H1 (cell line): Measurements from ENCODE around the gene ELOVL1. TPM values are rescaled to one million over a fixed set of nuclear protein-coding genes. Genes with fewer than 3 reads are reported as not detected.
"Not testable (repeated sequence)": the region's sequence is repeated elsewhere in the genome, so short reads cannot be mapped to it uniquely, and the experiment has no call there.

Experiments used
- CTCF ChIA-PET: fragments of 300-600 bp; sonication (Branson Sonifier 250); formaldehyde crosslinking; loops from one replicate; lab custom pipeline; 2021; ENCODE audit not compliant: partially characterized antibody; lab: Charles Lee
- POLR2A ChIA-PET: fragments of 300-600 bp; sonication (Branson Sonifier 250); formaldehyde crosslinking; loops from one replicate; lab custom pipeline; 2021; ENCODE audit warnings: inconsistent platforms; ENCODE audit not compliant: partially characterized antibody; lab: Charles Lee
- DNase-seq, 2 experiments: peaks; one replicate each; pipeline versions ENCODE4 v3.0.0 to v3.0.0-alpha.2; 2010 to 2022; ENCODE audit warnings: low spot score in 2 of 2, low read depth in 1 of 2, mixed read lengths in 1 of 2
- FAIRE-seq: peaks from 2 replicates; lab custom pipeline; 2011; peaks lifted over from hg19 to GRCh38; lab: Jason Lieb, UNC
- H2AFZ ChIP-seq: 2 replicates; pipeline ENCODE4 v1.8.1; 2012; ENCODE audit warnings: low read length, inconsistent platforms
- H2AK5ac ChIP-seq: 2 replicates; pipeline ENCODE4 v1.6.1; 2013; ENCODE audit warnings: low read depth, low read length
- H2BK120ac ChIP-seq: replicated peaks from 2 replicates; pipeline ENCODE3; 2013; ENCODE audit warnings: low read depth, low read length, inconsistent platforms
- H2BK12ac ChIP-seq: 2 replicates; pipeline ENCODE4 v1.6.1; 2013; ENCODE audit warnings: low read depth, low read length
- H2BK15ac ChIP-seq: 2 replicates; pipeline ENCODE4 v1.6.1; 2013; ENCODE audit warnings: low read length
- H2BK20ac ChIP-seq: 2 replicates; pipeline ENCODE4 v1.6.1; 2013; ENCODE audit warnings: low read length
- H2BK5ac ChIP-seq: 2 replicates; pipeline ENCODE4 v1.6.1; 2013; ENCODE audit warnings: low read depth, low read length
- H3K14ac ChIP-seq: 2 replicates; pipeline ENCODE4 v1.6.1; 2013; ENCODE audit warnings: inconsistent platforms; ENCODE audit not compliant: insufficient read length
- H3K18ac ChIP-seq: 2 replicates; pipeline ENCODE4 v1.6.1; 2013; ENCODE audit warnings: low read length; ENCODE audit errors: extremely low read depth
- H3K23ac ChIP-seq: 2 replicates; pipeline ENCODE4 v1.6.1; 2013; ENCODE audit warnings: inconsistent platforms; ENCODE audit not compliant: insufficient read length
- H3K23me2 ChIP-seq: 2 replicates; pipeline ENCODE4 v1.6.1; 2013; ENCODE audit warnings: low read depth, low read length
- H3K27ac ChIP-seq: 2 replicates; pipeline ENCODE4 v1.6.1; 2011; ENCODE audit warnings: low read depth, low read length, inconsistent platforms
- H3K27me3 ChIP-seq, 4 experiments: replicated peaks in 1 of 4; 1 replicate in 1 of 4; 2 replicates in 3 of 4; pipeline versions ENCODE4 v1.6.1 to v1.8.1; 2011 to 2013; ENCODE audit warnings: low read length in 3 of 4, mild to moderate bottlenecking in 3 of 4, inconsistent platforms in 2 of 4, mixed read lengths in 2 of 4, moderate library complexity in 1 of 4; ENCODE audit not compliant: control insufficient read depth in 3 of 4, insufficient read depth in 3 of 4; ENCODE audit errors: extremely low read depth in 1 of 4
- H3K36me3 ChIP-seq, 4 experiments: 2 replicates each; pipeline versions ENCODE4 v1.6.1 to v1.8.1; 2011 to 2013; ENCODE audit warnings: mild to moderate bottlenecking in 4 of 4, low read length in 3 of 4, moderate library complexity in 2 of 4, control low read depth in 1 of 4, inconsistent platforms in 1 of 4; ENCODE audit not compliant: insufficient read depth in 4 of 4, control insufficient read depth in 2 of 4
- H3K4ac ChIP-seq: replicated peaks from 2 replicates; pipeline ENCODE3; 2013; ENCODE audit warnings: low read length, low read depth, mixed read lengths, inconsistent platforms; ENCODE audit not compliant: insufficient read length
- H3K4me1 ChIP-seq, 4 experiments: replicated peaks in 1 of 4; 1 replicate in 1 of 4; 2 replicates in 3 of 4; pipeline versions ENCODE4 v1.6.1 to v1.8.1; 2011 to 2013; ENCODE audit warnings: low read length in 3 of 4, inconsistent platforms in 2 of 4, mixed read lengths in 1 of 4; ENCODE audit not compliant: insufficient read depth in 4 of 4, control insufficient read depth in 3 of 4
- H3K4me2 ChIP-seq, 2 experiments: 2 replicates each; pipeline versions ENCODE4 v1.6.1 to v1.8.1; 2011 to 2013; ENCODE audit warnings: low read depth in 2 of 2, low read length in 2 of 2, control low read depth in 1 of 2, inconsistent platforms in 1 of 2, mild to moderate bottlenecking in 1 of 2; ENCODE audit not compliant: insufficient read depth in 1 of 2
- H3K4me3 ChIP-seq, 4 experiments: fragments of 200-600, 300-600 bp in 1 of 4; sonication (generic), shearing (Covaris generic), sonication (Bioruptor Twin) in 1 of 4; 2 replicates each; pipeline versions ENCODE4 v1.5.1 to v1.8.1; 2011 to 2016; ENCODE audit warnings: low read length in 4 of 4, low read depth in 3 of 4, control low read depth in 2 of 4, inconsistent platforms in 2 of 4, mild to moderate bottlenecking in 2 of 4, mixed read lengths in 1 of 4, moderate library complexity in 1 of 4; ENCODE audit not compliant: insufficient read depth in 2 of 4; ENCODE audit errors: extremely low read depth in 1 of 4
- H3K56ac ChIP-seq: replicated peaks from 2 replicates; pipeline ENCODE3; 2013; ENCODE audit warnings: low read depth, mild to moderate bottlenecking, mixed read lengths, low read length, inconsistent platforms; ENCODE audit not compliant: insufficient read length
- H3K79me1 ChIP-seq: 2 replicates; pipeline ENCODE4 v1.6.1; 2013; ENCODE audit warnings: low read depth, low read length, control low read depth
- H3K79me2 ChIP-seq, 2 experiments: 2 replicates each; pipeline versions ENCODE4 v1.6.1 to v1.8.1; 2012 to 2013; ENCODE audit warnings: low read length in 2 of 2, mild to moderate bottlenecking in 2 of 2, inconsistent platforms in 1 of 2; ENCODE audit not compliant: insufficient read depth in 2 of 2, control insufficient read depth in 1 of 2
- H3K9ac ChIP-seq, 4 experiments: replicated peaks in 1 of 4; 1 replicate in 1 of 4; 2 replicates in 3 of 4; pipeline versions ENCODE4 v1.6.1 to v1.8.1; 2011 to 2013; ENCODE audit warnings: low read depth in 3 of 4, low read length in 3 of 4, control low read depth in 2 of 4, mild to moderate bottlenecking in 2 of 4, moderate library complexity in 2 of 4, inconsistent platforms in 1 of 4; ENCODE audit errors: extremely low read depth in 1 of 4
- H3K9me3 ChIP-seq, 2 experiments: 2 replicates each; pipeline versions ENCODE4 v1.6.1 to v1.8.1; 2012 to 2013; ENCODE audit warnings: mild to moderate bottlenecking in 2 of 2, moderate library complexity in 2 of 2, control low read depth in 1 of 2, inconsistent platforms in 1 of 2, low read depth in 1 of 2, low read length in 1 of 2, mixed read lengths in 1 of 2; ENCODE audit not compliant: insufficient read depth in 2 of 2
- H4K20me1 ChIP-seq, 2 experiments: replicated peaks in 1 of 2; 2 replicates each; pipeline versions ENCODE3 to v1.8.1; 2011 to 2013; ENCODE audit warnings: inconsistent platforms in 2 of 2, low read length in 2 of 2, mild to moderate bottlenecking in 1 of 2; ENCODE audit not compliant: insufficient read depth in 2 of 2, control insufficient read depth in 1 of 2
- H4K5ac ChIP-seq: 2 replicates; pipeline ENCODE4 v1.6.1; 2013; ENCODE audit warnings: low read length, low read depth, mixed read lengths, inconsistent platforms; ENCODE audit not compliant: insufficient read length
- H4K8ac ChIP-seq: 2 replicates; pipeline ENCODE4 v1.8.0; 2013; ENCODE audit warnings: mild to moderate bottlenecking, moderate library complexity, low read length, inconsistent platforms; ENCODE audit not compliant: insufficient read depth; ENCODE audit errors: extremely low read depth
- H4K91ac ChIP-seq: replicated peaks from 2 replicates; pipeline ENCODE3; 2013; ENCODE audit warnings: low read length, mixed read lengths, inconsistent platforms; ENCODE audit not compliant: insufficient read length
- FOSL1 ChIP-seq: IDR thresholded peaks from 2 replicates; pipeline ENCODE4 v1.6.1; 2011; ENCODE audit warnings: mild to moderate bottlenecking, low read depth, low read length, moderate library complexity; ENCODE audit not compliant: insufficient read depth
- WGBS, 2 experiments: shearing (Covaris generic) in 1 of 2; methylation state at CpG; one replicate each; pipeline versions ENCODE4 v1.1.6 to v1.1.7; 2013 to 2015; ENCODE audit warnings: low lambda C conversion rate in 2 of 2, mixed read lengths in 2 of 2, inconsistent platforms in 1 of 2, low coverage in 1 of 2, missing lambda C conversion rate in 1 of 2; ENCODE audit not compliant: insufficient replicate concordance in 2 of 2, insufficient coverage in 1 of 2, insufficient read length in 1 of 2; ENCODE audit errors: extremely low coverage in 1 of 2, missing lambda C conversion rate in 1 of 2; 5-methylcytosine and 5-hydroxymethylcytosine counted together
- polyA plus RNA-seq, 7 experiments: library from polyadenylated mRNA; depleted of rRNA in 3 of 7; stranded (reverse) in 5 of 7; unstranded in 2 of 7; fragments of >200 nt in 5 of 7; fragments of 200-250 nt in 2 of 7; gene quantifications; 1 replicate in 5 of 7; 2 replicates in 1 of 7; 4 replicates in 1 of 7; pipeline versions ENCODE4 v1.2.1 to v1.2.3, GENCODE V29; 2011 to 2013; ENCODE audit warnings: missing spikeins in 2 of 7, mixed read lengths in 2 of 7
- total RNA-seq: library from RNA; stranded (reverse); fragmentation: NEBNext Ultra II Directional; extraction: Animal tissue kit (Norgen Biotek cat#: 25700); gene quantifications from 2 replicates; pipeline ENCODE4 v1.2.1, GENCODE V29; 2021
- TF ChIP-seq, protein P1 (sequence below): IDR thresholded peaks from 2 replicates; pipeline ENCODE4 v1.6.1; 2011; ENCODE audit warnings: low read depth, mild to moderate bottlenecking, low read length; ENCODE audit not compliant: insufficient read depth
- TF ChIP-seq, protein P2 (sequence below): IDR thresholded peaks from 2 replicates; pipeline ENCODE4 v1.6.1; 2012; ENCODE audit warnings: inconsistent platforms

The ELOVL1 gene
- total and polyA plus RNA-seq, 2 of the 8 experiments (the other 6 are each of a cell fraction or from before 2014, with no cell fraction given), result 28.5 to 68.1 TPM

DNA sequence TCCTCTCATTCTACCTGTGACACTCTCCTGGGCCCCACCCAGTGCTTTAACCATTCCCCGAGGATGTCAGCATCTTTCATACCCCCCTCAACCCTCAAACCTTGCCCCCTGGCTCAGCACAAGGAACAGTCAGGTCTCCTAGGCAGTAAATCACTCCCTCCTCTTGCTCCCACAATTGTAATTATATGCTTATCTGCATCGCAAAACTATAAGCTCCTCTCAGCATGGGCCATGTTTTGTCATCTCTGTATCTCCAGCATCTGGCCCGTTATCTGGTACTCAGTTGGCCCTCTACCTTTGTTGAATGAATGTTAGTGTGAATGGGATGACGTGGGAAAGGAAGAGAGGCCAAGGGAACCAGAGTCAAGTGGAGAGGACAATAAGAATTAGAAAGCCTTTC is 2.8 kb upstream of the ELOVL1 start (continued):
- TF ChIP-seq, protein P1, sequence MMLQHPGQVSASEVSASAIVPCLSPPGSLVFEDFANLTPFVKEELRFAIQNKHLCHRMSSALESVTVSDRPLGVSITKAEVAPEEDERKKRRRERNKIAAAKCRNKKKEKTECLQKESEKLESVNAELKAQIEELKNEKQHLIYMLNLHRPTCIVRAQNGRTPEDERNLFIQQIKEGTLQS, result no peak
- no peak for TF ChIP-seq FOSL1
- TF ChIP-seq, protein P2, sequence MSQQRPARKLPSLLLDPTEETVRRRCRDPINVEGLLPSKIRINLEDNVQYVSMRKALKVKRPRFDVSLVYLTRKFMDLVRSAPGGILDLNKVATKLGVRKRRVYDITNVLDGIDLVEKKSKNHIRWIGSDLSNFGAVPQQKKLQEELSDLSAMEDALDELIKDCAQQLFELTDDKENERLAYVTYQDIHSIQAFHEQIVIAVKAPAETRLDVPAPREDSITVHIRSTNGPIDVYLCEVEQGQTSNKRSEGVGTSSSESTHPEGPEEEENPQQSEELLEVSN, result no peak

DNA sequence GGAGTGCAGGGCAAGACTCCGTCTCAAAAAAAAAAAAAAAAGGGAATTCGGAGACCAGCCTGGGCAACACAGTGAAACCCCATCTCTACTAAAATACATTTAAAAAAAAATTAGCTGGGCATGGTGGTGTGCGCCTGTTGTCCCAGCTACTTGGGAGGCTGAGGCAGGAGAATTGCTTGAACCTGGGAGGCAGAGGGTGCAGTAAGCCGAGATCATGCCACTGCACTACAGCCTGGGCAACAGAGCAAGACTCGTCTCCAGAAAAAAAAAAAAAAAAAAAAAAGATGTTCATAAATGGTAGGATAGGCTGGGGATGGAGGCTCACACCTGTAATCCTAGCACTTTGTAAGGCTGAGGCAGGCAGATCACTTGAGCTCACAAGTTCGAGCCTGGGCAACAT is 2.0 kb upstream of the ELOVL1 start:
- H3K9me3 ChIP-seq, H3K4me2 ChIP-seq, H4K5ac ChIP-seq, H3K27me3 ChIP-seq, H3K9ac ChIP-seq, H3K23ac ChIP-seq, H2BK5ac ChIP-seq, H3K18ac ChIP-seq, H3K4ac ChIP-seq, H3K14ac ChIP-seq, H3K4me3 ChIP-seq, H3K56ac ChIP-seq, H2BK120ac ChIP-seq, H2AFZ ChIP-seq, H2BK12ac ChIP-seq, H3K36me3 ChIP-seq, DNase-seq, H2AK5ac ChIP-seq, H2BK20ac ChIP-seq, H3K27ac ChIP-seq, H3K79me2 ChIP-seq, H4K8ac ChIP-seq, H2BK15ac ChIP-seq, H4K91ac ChIP-seq, FAIRE-seq, H3K79me1 ChIP-seq: not testable (repeated sequence)
- peaks cover 13% of the 10 kb centered on the region for H3K23me2 ChIP-seq
- WGBS, 2 experiments, result 92% methylated on average over 3 of the region's 6 CpGs; no CpG with 5 or more reads in 1 of the 2 experiments
- POLR2A ChIA-PET, result interaction anchor here (0.8 to 3.9 kb wide), 7 partner anchors 8 to 131 kb away, joined by 3 to 33 read pairs (median 3); partner anchors contain the start of genes CDC20, MED8 and SZT2
- peaks cover 4 to 21% (median 13%) of the 10 kb centered on the region in 4 experiments for H3K4me1 ChIP-seq
- CTCF ChIA-PET, result interaction anchor here (0.6 to 2.8 kb wide), 5 partner anchors 12 to 154 kb away, joined by 3 to 12 read pairs (median 4); no protein-coding TSS in a partner anchor
- peaks cover 0 to 12% of the 10 kb centered on the region in 2 experiments for H4K20me1 ChIP-seq
